Endothelial cell of umbilical vein (primary cell): Measurements from ENCODE around the gene CLCN6. TPM values are rescaled to one million over a fixed set of nuclear protein-coding genes. Genes with fewer than 3 reads are reported as not detected.

Experiments
- BruUV-seq: library from RNA; stranded (reverse); fragments of 400-500 nt; replicated peaks from 2 replicates; lab custom pipeline; 2021; lab: Mats Ljungman, UMichigan
- CTCF ChIA-PET: fragments of 300-600, 350-600 bp; sonication (Branson Sonifier 250); formaldehyde crosslinking; loops from one replicate; lab custom pipeline; 2021; ENCODE audit warnings: antibody characterized with exemption, inconsistent platforms; lab: Charles Lee
- POLR2A ChIA-PET: fragments of 300-600, 350-600 bp; sonication (Branson Sonifier 250); formaldehyde crosslinking; loops from one replicate; lab custom pipeline; 2021; ENCODE audit warnings: antibody characterized with exemption, inconsistent platforms; lab: Charles Lee
- DNase-seq: peaks from one replicate; pipeline ENCODE4 v3.0.0-alpha.2; 2011; ENCODE audit warnings: low read depth, low spot score
- FAIRE-seq: peaks from 2 replicates; lab custom pipeline; 2011; peaks lifted over from hg19 to GRCh38; lab: Jason Lieb, UNC
- H2AFZ ChIP-seq: 2 replicates; pipeline ENCODE4 v1.6.0; 2012; ENCODE audit warnings: low read depth, low read length, control low read depth, inconsistent platforms
- H3K27ac ChIP-seq: 2 replicates; pipeline ENCODE4 v1.5.1; 2011; ENCODE audit warnings: low read depth, mild to moderate bottlenecking, control low read depth, low read length, moderate library complexity; ENCODE audit not compliant: insufficient read depth
- H3K27me3 ChIP-seq, 2 experiments: 2 replicates each; pipeline versions ENCODE4 v1.6.0 to v1.6.1; 2011; ENCODE audit warnings: low read length in 2 of 2, mixed read lengths in 1 of 2; ENCODE audit not compliant: control insufficient read depth in 2 of 2, insufficient read depth in 2 of 2
- H3K36me3 ChIP-seq, 2 experiments: 2 replicates in 1 of 2; 3 replicates in 1 of 2; pipeline ENCODE4 v1.5.1; 2011; ENCODE audit warnings: low read length in 2 of 2, mild to moderate bottlenecking in 1 of 2, moderate library complexity in 1 of 2; ENCODE audit not compliant: control insufficient read depth in 2 of 2, insufficient read depth in 2 of 2; ENCODE audit errors: extremely low read depth in 1 of 2
- H3K4me1 ChIP-seq: 3 replicates; pipeline ENCODE4 v1.5.1; 2011; ENCODE audit warnings: mild to moderate bottlenecking, low read length; ENCODE audit not compliant: control insufficient read depth, insufficient read depth; ENCODE audit errors: extremely low read depth
- H3K4me2 ChIP-seq: 2 replicates; pipeline ENCODE4 v1.6.1; 2011; ENCODE audit warnings: low read length, control low read depth, mixed read lengths; ENCODE audit not compliant: insufficient read depth
- H3K4me3 ChIP-seq, 3 experiments: fragments of 200-600 bp in 1 of 3; sonication (generic), shearing (Covaris generic) in 1 of 3; replicated peaks in 1 of 3; 2 replicates each; pipeline ENCODE4 v1.5.1; 2011 to 2016; ENCODE audit warnings: control low read depth in 3 of 3, low read length in 3 of 3, mild to moderate bottlenecking in 2 of 3, inconsistent platforms in 1 of 3, low read depth in 1 of 3, moderate library complexity in 1 of 3; ENCODE audit not compliant: insufficient read depth in 1 of 3
- H3K79me2 ChIP-seq: 2 replicates; pipeline ENCODE4 v1.6.0; 2012; ENCODE audit warnings: low read length, inconsistent platforms; ENCODE audit not compliant: control insufficient read depth, insufficient read depth
- H3K9ac ChIP-seq: replicated peaks from 2 replicates; pipeline ENCODE3; 2011; ENCODE audit warnings: low read length, control low read depth; ENCODE audit not compliant: insufficient read depth; ENCODE audit errors: extremely low read depth
- H3K9me1 ChIP-seq: replicated peaks from 3 replicates; pipeline ENCODE4 v1.6.0; 2011; ENCODE audit warnings: mild to moderate bottlenecking, low read length; ENCODE audit not compliant: control insufficient read depth, insufficient read depth; ENCODE audit errors: extremely low read depth
- H3K9me3 ChIP-seq: replicated peaks from 2 replicates; pipeline ENCODE4 v1.5.1; 2012; ENCODE audit warnings: low read length, inconsistent platforms; ENCODE audit not compliant: control insufficient read depth, insufficient read depth
- H4K20me1 ChIP-seq: replicated peaks from 2 replicates; pipeline ENCODE3; 2011; ENCODE audit warnings: mild to moderate bottlenecking, low read length; ENCODE audit not compliant: control insufficient read depth, insufficient read depth; ENCODE audit errors: extremely low read depth
- FOS ChIP-seq: IDR thresholded peaks from 2 replicates; pipeline ENCODE4 v1.6.1; 2011; ENCODE audit warnings: mild to moderate bottlenecking, low read length, moderate library complexity, borderline replicate concordance; ENCODE audit not compliant: insufficient read depth
- GATA2 ChIP-seq: IDR thresholded peaks from 2 replicates; pipeline ENCODE4 v1.7.0; 2011; ENCODE audit warnings: low read depth, mild to moderate bottlenecking, moderate library complexity, mixed read lengths, low read length; ENCODE audit not compliant: insufficient read length, insufficient read depth
- JUN ChIP-seq: IDR thresholded peaks from 2 replicates; pipeline ENCODE4 v1.6.1; 2011; ENCODE audit warnings: borderline replicate concordance, low read depth; ENCODE audit not compliant: insufficient read length, insufficient read depth
- MAX ChIP-seq: IDR thresholded peaks from 2 replicates; pipeline ENCODE4 v1.6.1; 2011; ENCODE audit not compliant: insufficient read depth, insufficient read length
- POLR2A ChIP-seq: IDR thresholded peaks from 2 replicates; pipeline ENCODE4 v1.6.1; 2012; ENCODE audit warnings: low read depth, mild to moderate bottlenecking, control low read depth, low read length
- POLR2AphosphoS5 ChIP-seq: IDR thresholded peaks from 2 replicates; pipeline ENCODE4 v1.6.1; 2012; ENCODE audit warnings: low read depth, mild to moderate bottlenecking, control low read depth, low read length, moderate library complexity; ENCODE audit not compliant: insufficient read depth
- dilution Hi-C: fragments of 300-500 bp; cut with MboI; formaldehyde crosslinking; loops from one replicate; pipeline ENCODE4 v1.15.0; 2019; ENCODE audit warnings: low sequenced_read_pairs; ENCODE audit not compliant: extremely low pct_ligation_motif_present
- intact Hi-C: fragments of 100-400 bp; cut with micrococcal nuclease; formaldehyde crosslinking; loops from one replicate; pipeline ENCODE4 v1.10.0; 2022
- polyA plus RNA-seq, 4 experiments: library from polyadenylated mRNA; depleted of rRNA in 3 of 4; stranded (reverse) in 3 of 4; unstranded in 1 of 4; fragments of >200 nt; gene quantifications; 2 replicates each; pipeline versions ENCODE4 v1.2.1 to v1.2.3, GENCODE V29; 2011 to 2012; ENCODE audit warnings: missing spikeins in 1 of 4
- total RNA-seq: library from RNA; stranded (reverse); gene quantifications from 2 replicates; pipeline ENCODE4 v1.2.3, GENCODE V29; 2021

The CLCN6 gene
- total and polyA plus RNA-seq, 2 donors (not counting 3 experiments of a cell fraction or from before 2014, with no cell fraction given), result 20.4 to 41.2 TPM

GRCh38 chr1:11833497-11833896 lies 27.5 kb downstream of the CLCN6 start:
- FAIRE-seq (no peak), DNase-seq (no peak)
- dilution Hi-C loops, result no loop called here
- ChIA-PET POLR2A (no interaction called here), CTCF (no interaction called here)
- no TSS peak for BruUV-seq
- intact Hi-C loops, result no loop called here
- Histone ChIP-seq H3K4me2 (no peak overlapping the region), H3K27ac (no peak overlapping the region), H4K20me1 (no peaks in the 10 kb centered on the region), H3K9ac (no peak overlapping the region), H3K4me1 (no peaks in the 10 kb centered on the region), H3K4me3 (no peak overlapping the region), H3K36me3 (peaks cover 19 to 67% of the 10 kb centered on the region in 2 experiments), H3K27me3 (no peaks in the 10 kb centered on the region), H3K9me1 (no peaks in the 10 kb centered on the region), H2AFZ (no peak overlapping the region), H3K79me2 (no peaks in the 10 kb centered on the region), H3K9me3 (no peaks in the 10 kb centered on the region)
- TF ChIP-seq POLR2A (no peak), JUN (no peak)

- Histone ChIP-seq H3K4me2 (no peak overlapping the region), H4K20me1 (no peaks in the 10 kb centered on the region), H3K27me3 (no peaks in the 10 kb centered on the region), H3K4me3 (no peak overlapping the region), H3K9me1 (no peaks in the 10 kb centered on the region), H3K4me1 (no peaks in the 10 kb centered on the region), H3K27ac (no peak overlapping the region), H3K9ac (no peak overlapping the region), H2AFZ (no peak overlapping the region), H3K79me2 (no peaks in the 10 kb centered on the region), H3K36me3 (peaks cover 17 to 63% of the 10 kb centered on the region in 2 experiments), H3K9me3 (no peaks in the 10 kb centered on the region)
- dilution Hi-C loops, result no loop called here
- DNase-seq, result no peak
- intact Hi-C loops, result no loop called here
- POLR2A ChIA-PET, result no interaction called here
- no TSS peak for BruUV-seq
- TF ChIP-seq FOS (no peak), JUN (no peak), GATA2 (no peak), POLR2AphosphoS5 (no peak), MAX (no peak), POLR2A (no peak)
- FAIRE-seq, result no peak
- CTCF ChIA-PET, result no interaction called here
Measured at GRCh38 chr1:11833900-11834299, 27.9 kb downstream of the CLCN6 start.
